ENCODE data around the gene SH2B3. TPM values are rescaled to one million over a fixed set of nuclear protein-coding genes. Genes with fewer than 3 reads are reported as not detected.

Gene SH2B3
- total and polyA plus RNA-seq, 4 experiments from 2014 or later, result 4.2 to 28.2 (median 19.8) TPM

DNA sequence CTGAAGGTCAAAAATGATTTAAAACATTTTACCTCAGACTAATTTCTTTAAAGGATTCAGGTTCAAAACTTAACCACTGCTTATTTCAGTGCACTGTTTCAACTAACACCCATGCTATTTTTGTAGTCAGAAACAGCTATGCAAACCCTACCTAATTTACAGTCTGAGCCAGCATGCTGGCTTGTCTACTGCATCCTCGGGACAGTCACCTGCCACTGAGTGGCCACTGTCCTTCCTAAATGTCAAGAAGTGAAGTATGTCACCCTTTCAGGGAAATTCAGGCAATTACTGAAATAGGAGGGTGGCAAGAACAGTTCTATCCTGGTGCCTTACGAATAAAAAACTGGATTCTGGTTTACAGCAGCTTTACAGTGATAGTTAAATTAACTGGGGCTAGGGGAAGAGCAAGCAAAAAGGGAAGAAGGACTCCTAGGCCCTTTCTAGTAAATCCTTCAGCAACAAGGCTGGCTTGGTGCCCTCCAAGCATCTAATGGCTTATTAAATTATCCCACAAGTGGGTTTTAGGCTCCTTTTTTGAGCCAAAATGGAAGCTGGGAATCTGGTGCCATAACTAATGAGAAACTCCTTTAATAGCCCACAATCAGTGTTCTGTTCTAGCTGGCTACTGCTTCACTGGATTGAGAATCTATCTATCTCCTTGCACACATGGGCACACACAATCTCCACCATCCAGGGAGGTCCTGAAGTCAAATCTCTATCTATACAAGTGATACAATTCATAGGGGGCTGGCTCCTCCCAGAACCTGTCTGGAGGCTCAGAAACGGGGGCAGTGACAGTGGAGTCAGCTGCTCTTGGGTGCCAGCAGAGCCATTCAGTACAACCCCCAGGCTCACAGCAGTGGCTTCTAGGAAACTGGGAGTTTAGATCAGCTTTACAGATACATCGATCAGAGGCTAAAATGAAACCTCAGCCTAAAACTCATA, 43.4 kb downstream of the SH2B3 start:
- POLR2A ChIA-PET (ENCODE audit: partially characterized antibody), result interaction anchor here (1.8 to 27.1 kb wide), 4 partner anchors 15 to 43 kb away, joined by 10 to 683 read pairs (median 103); partner anchors contain the start of gene SH2B3
- peaks cover 32 to 65% of the 10 kb centered on the region in 2 donors for H3K36me3 Mint-ChIP-seq
- peaks cover 32 to 70% (median 57%) of the 10 kb centered on the region in 4 donors for H3K4me1 Mint-ChIP-seq

DNA sequence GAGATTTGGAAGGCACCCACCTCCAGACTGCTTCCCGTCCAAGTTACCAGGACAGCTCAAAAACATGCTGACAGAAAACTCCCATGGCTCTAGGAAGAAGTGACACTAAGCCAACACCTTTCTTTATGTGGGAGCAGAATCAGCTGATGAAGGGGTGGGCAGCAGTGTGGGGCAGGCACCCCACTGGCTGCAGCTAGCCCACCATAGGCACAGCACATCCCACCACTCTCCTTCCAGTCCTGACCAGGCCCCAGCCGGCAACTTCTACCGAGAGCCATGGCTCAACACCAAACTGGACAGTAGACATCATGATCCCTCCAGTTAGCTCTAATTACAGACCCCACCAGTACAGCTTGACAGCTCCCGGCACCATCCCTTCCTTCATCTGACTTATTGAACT, 45.0 kb downstream of the SH2B3 start:
- peak overlapping the region; percentile 19 for H3K27ac ChIP-seq (ENCODE audit: low read depth, low read length)
- Mint-ChIP-seq H3K4me3 (peak overlapping the region in 3 of 8 donors; percentile 3 to 66 (median 42)), H3K27me3 (no peaks in the 10 kb centered on the region), H3K27ac (peak overlapping the region; percentile 4 to 92 (median 88)), H3K36me3 (peaks cover 34 to 67% of the 10 kb centered on the region in 2 donors), H3K9me3 (peaks cover 0 to 2% (median 0%) of the 10 kb centered on the region in 8 donors), H3K4me1 (peaks cover 21 to 65% (median 51%) of the 10 kb centered on the region in 4 donors)
- intact Hi-C loops (cut with micrococcal nuclease), result loop anchor here (1.0 to 10.0 kb wide), 5 partner anchors 16 to 224 kb away; no protein-coding TSS in a partner anchor
- ChIA-PET POLR2A (ENCODE audit: partially characterized antibody) (interaction anchor here (1.8 to 27.1 kb wide), 6 partner anchors 8 to 44 kb away, joined by 6 to 683 read pairs (median 13); partner anchors contain the start of gene SH2B3), CTCF (ENCODE audit: partially characterized antibody) (interaction anchor here (1.0 to 22.4 kb wide), 16 partner anchors 8 to 120 kb away, joined by 3 to 1282 read pairs (median 16); partner anchors contain the start of gene SH2B3)
- peaks cover 49% of the 10 kb centered on the region for H3K4me1 ChIP-seq (ENCODE audit: insufficient read depth, low read length)
- H3K9me3 ChIP-seq (ENCODE audit: control insufficient read depth in 1 of 2, low read length in 2 of 2), result no peaks in the 10 kb centered on the region
- DNase-seq, result no peak
- H3K36me3 ChIP-seq (ENCODE audit: insufficient read depth, low read length), result peaks cover 74% of the 10 kb centered on the region
- no peaks in the 10 kb centered on the region for H3K27me3 ChIP-seq (ENCODE audit: insufficient read depth, low read length)
- H3K4me3 ChIP-seq (ENCODE audit: low read length in 2 of 2), result no peak overlapping the region

More for the DNA sequence above, 43.4 kb downstream of the SH2B3 start:
- Histone ChIP-seq H3K27me3 (ENCODE audit: insufficient read depth, low read length) (no peaks in the 10 kb centered on the region), H3K36me3 (ENCODE audit: insufficient read depth, low read length) (peaks cover 62% of the 10 kb centered on the region), H3K4me1 (ENCODE audit: insufficient read depth, low read length) (peaks cover 57% of the 10 kb centered on the region), H3K27ac (ENCODE audit: low read depth, low read length) (peak overlapping the region; percentile 19), H3K4me3 (ENCODE audit: low read length in 2 of 2) (no peak overlapping the region), H3K9me3 (ENCODE audit: control insufficient read depth in 1 of 2, low read length in 2 of 2) (no peaks in the 10 kb centered on the region)
- peaks cover 0 to 2% (median 0%) of the 10 kb centered on the region in 8 donors for H3K9me3 Mint-ChIP-seq
- peak overlapping the region in 2 of 8 donors; percentile 1 to 52 for H3K4me3 Mint-ChIP-seq
- H3K27me3 Mint-ChIP-seq, result no peaks in the 10 kb centered on the region
- DNase-seq, result no peak
- H3K27ac Mint-ChIP-seq, result peak overlapping the region; percentile 4 to 90 (median 83)
- intact Hi-C loops (cut with micrococcal nuclease), result no loop called here
- CTCF ChIA-PET (ENCODE audit: partially characterized antibody), result interaction anchor here (4.6 to 22.4 kb wide), 5 partner anchors 6 to 46 kb away, joined by 36 to 1282 read pairs (median 66); partner anchors contain the start of gene SH2B3

DNA sequence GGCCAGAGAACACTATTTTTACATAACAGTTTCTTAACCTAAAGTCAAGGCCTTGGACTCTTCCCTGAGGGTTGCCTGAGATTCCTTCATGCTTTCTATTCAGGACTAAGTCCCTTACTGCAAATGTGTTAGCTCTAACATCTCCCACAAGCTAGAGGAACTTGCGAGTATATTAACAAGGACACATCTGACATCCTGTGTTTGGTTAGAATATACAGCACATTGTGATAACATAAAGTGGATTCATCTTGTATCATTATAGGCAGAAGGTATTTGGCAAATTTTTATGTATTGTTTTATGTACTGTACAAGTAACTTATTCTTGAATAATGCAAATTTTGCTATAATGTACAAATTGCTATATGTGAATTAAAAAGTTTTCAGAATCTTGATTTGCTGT, 45.5 kb downstream of the SH2B3 start:
- POLR2A ChIA-PET (ENCODE audit: partially characterized antibody), result interaction anchor here (1.0 to 27.1 kb wide), 8 partner anchors 9 to 45 kb away, joined by 3 to 683 read pairs (median 13); partner anchors contain the start of gene SH2B3

DNA sequence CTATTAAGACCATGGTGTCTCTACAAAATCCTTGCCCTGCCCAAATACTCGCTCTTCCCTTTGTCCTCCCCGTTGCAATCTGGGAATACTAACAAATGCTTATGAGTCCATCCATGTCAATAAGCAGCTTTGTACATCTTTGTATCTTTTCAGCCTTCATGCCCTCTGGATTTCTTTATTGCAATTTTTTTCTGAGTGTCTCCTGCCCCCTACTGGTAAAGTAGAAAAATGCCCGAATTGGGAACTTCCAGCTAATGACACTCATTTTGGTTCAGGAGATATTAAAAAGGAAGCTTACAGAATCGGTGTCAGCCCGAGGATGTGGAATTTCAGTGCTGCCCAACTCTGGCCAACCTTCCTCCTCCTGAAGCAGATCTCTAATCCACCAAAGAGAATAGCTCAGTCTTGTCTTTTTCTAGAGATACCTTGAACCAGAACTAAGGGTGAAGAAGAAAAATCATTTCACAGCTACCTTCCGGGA, 46.0 kb downstream of the SH2B3 start:
- ChIA-PET POLR2A (ENCODE audit: partially characterized antibody) (interaction anchor here (0.6 to 27.1 kb wide), 10 partner anchors 9 to 82 kb away, joined by 3 to 683 read pairs (median 9); partner anchors contain the start of gene SH2B3), CTCF (ENCODE audit: partially characterized antibody) (interaction anchor here (0.9 to 22.4 kb wide), 27 partner anchors 9 to 230 kb away, joined by 3 to 1282 read pairs (median 8); partner anchors contain the start of genes PHETA1 and SH2B3)
- Histone ChIP-seq H3K9me3 (ENCODE audit: control insufficient read depth in 1 of 2, low read length in 2 of 2) (no peaks in the 10 kb centered on the region), H3K27ac (ENCODE audit: low read depth, low read length) (peak overlapping the region; percentile 19), H3K4me1 (ENCODE audit: insufficient read depth, low read length) (peaks cover 39% of the 10 kb centered on the region), H3K27me3 (ENCODE audit: insufficient read depth, low read length) (no peaks in the 10 kb centered on the region), H3K4me3 (ENCODE audit: low read length in 2 of 2) (no peak overlapping the region), H3K36me3 (ENCODE audit: insufficient read depth, low read length) (peaks cover 75% of the 10 kb centered on the region)
- H3K27ac Mint-ChIP-seq, result peak overlapping the region; percentile 4 to 87 (median 71)
- intact Hi-C loops (cut with micrococcal nuclease), result loop anchor here (1.0 to 10.0 kb wide), 5 partner anchors 17 to 223 kb away; no protein-coding TSS in a partner anchor
- peaks cover 0 to 2% (median 0%) of the 10 kb centered on the region in 8 donors for H3K9me3 Mint-ChIP-seq
- peaks cover 39 to 68% of the 10 kb centered on the region in 2 donors for H3K36me3 Mint-ChIP-seq
- peaks cover 20 to 60% (median 41%) of the 10 kb centered on the region in 4 donors for H3K4me1 Mint-ChIP-seq
- peak overlapping the region in 1 of 8 donors; percentile 35 for H3K4me3 Mint-ChIP-seq
- DNase-seq, result peak; percentile 45 to 77 (median 76)
- no peaks in the 10 kb centered on the region for H3K27me3 Mint-ChIP-seq

More for the DNA sequence above, 45.5 kb downstream of the SH2B3 start:
- no peaks in the 10 kb centered on the region for H3K27me3 ChIP-seq (ENCODE audit: insufficient read depth, low read length)
- no peak overlapping the region for H3K4me3 ChIP-seq (ENCODE audit: low read length in 2 of 2)
- Mint-ChIP-seq H3K27me3 (no peaks in the 10 kb centered on the region), H3K4me3 (no peak overlapping the region), H3K9me3 (peaks cover 0 to 2% (median 0%) of the 10 kb centered on the region in 8 donors), H3K36me3 (peaks cover 40 to 71% of the 10 kb centered on the region in 2 donors), H3K4me1 (peaks cover 20 to 65% (median 45%) of the 10 kb centered on the region in 4 donors), H3K27ac (peak overlapping the region; percentile 4 to 92 (median 87))
- no peaks in the 10 kb centered on the region for H3K9me3 ChIP-seq (ENCODE audit: control insufficient read depth in 1 of 2, low read length in 2 of 2)
- peaks cover 43% of the 10 kb centered on the region for H3K4me1 ChIP-seq (ENCODE audit: insufficient read depth, low read length)
- intact Hi-C loops (cut with micrococcal nuclease), result loop anchor here (1.0 to 10.0 kb wide), 5 partner anchors 17 to 224 kb away; no protein-coding TSS in a partner anchor
- H3K36me3 ChIP-seq (ENCODE audit: insufficient read depth, low read length), result peaks cover 79% of the 10 kb centered on the region
- no peak for DNase-seq
- CTCF ChIA-PET (ENCODE audit: partially characterized antibody), result interaction anchor here (0.9 to 22.4 kb wide), 21 partner anchors 9 to 230 kb away, joined by 3 to 1282 read pairs (median 8); partner anchors contain the start of gene SH2B3
- peak overlapping the region; percentile 19 for H3K27ac ChIP-seq (ENCODE audit: low read depth, low read length)

DNA sequence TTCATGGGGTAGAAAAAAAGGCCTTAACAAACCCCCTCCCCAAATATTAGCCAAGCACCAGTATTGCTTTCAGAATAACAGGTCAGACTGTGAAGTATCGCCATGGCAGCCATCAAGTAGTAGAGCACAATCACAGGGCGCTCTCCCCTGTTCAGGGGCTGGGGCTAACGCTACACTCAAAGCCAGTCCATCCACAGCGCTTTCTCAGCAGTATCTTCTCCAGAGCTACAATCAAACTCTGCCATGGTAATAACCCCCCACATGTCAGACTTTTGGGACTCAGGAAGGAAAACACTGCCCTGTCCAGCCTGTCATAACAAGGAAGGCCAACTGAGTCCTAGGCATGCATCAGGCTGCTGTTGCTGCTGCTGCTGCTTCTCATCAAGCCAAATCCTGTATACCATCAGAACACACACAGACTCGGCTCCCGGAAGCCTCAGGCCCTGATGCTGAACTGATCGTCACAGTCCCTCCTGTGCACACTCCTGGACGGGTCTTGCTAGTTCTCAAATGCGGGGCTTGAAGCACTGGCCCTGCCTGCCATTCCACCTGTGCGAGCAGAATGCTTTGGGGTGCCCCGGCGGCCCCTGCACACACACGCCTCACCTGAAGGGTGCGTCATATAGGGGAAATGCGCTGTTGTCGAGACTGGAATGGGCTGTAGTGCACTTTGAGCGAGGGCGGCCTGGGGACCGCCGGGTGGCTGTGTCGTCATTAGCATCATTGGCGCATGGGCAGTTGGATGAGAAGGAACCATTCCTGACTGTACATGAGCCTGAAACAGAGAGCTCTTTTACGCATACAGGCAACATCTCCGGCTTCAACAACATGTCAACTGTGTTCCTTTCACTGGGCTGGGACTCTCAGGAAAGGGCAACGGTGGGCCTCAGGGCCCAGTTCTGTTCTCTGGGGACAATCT, 47.6 kb downstream of the SH2B3 start:
- peaks cover 39% of the 10 kb centered on the region for H3K4me1 ChIP-seq (ENCODE audit: insufficient read depth, low read length)
- H3K36me3 Mint-ChIP-seq, result peaks cover 31 to 59% of the 10 kb centered on the region in 2 donors
- H3K27ac ChIP-seq (ENCODE audit: low read depth, low read length), result no peak overlapping the region
- no peak for DNase-seq
- no peaks in the 10 kb centered on the region for H3K9me3 ChIP-seq (ENCODE audit: control insufficient read depth in 1 of 2, low read length in 2 of 2)
- ChIA-PET POLR2A (ENCODE audit: partially characterized antibody) (interaction anchor here (0.7 to 27.1 kb wide), 2 partner anchors 9 to 47 kb away, joined by 3 to 683 read pairs; partner anchors contain the start of gene SH2B3), CTCF (ENCODE audit: partially characterized antibody) (interaction anchor here (1.5 to 22.4 kb wide), 4 partner anchors 11 to 50 kb away, joined by 4 to 1282 read pairs (median 39); partner anchors contain the start of gene SH2B3)
- H3K4me1 Mint-ChIP-seq, result peaks cover 20 to 52% (median 35%) of the 10 kb centered on the region in 4 donors
- H3K36me3 ChIP-seq (ENCODE audit: insufficient read depth, low read length), result peaks cover 60% of the 10 kb centered on the region
- H3K27ac Mint-ChIP-seq, result peak overlapping the region in 4 of 7 donors; percentile 19 to 79 (median 48)
- no peak overlapping the region for H3K4me3 ChIP-seq (ENCODE audit: low read length in 2 of 2)
- intact Hi-C loops (cut with micrococcal nuclease), result loop anchor here (10.0 kb wide), 1 partner anchor 221 kb away; no protein-coding TSS in a partner anchor
- no peak overlapping the region for H3K4me3 Mint-ChIP-seq
- no peaks in the 10 kb centered on the region for H3K27me3 Mint-ChIP-seq
- H3K27me3 ChIP-seq (ENCODE audit: insufficient read depth, low read length), result no peaks in the 10 kb centered on the region
- peaks cover 0 to 2% (median 0%) of the 10 kb centered on the region in 8 donors for H3K9me3 Mint-ChIP-seq

Measured in CD4-positive, alpha-beta memory T cell (primary cell).